Activated gamma-delta T cell (primary cell): ENCODE measurements around the gene U2AF1L4.
A peak's percentile ranks its signal among the peaks of the same experiment; 100 is the strongest.

Experiments
- DNase-seq: peaks from one replicate; lab custom pipeline; 2025; lab: John Stamatoyannopoulos, UW

The U2AF1L4 gene

GRCh38 chr19:35740423-35741202, 4.6 kb downstream of the U2AF1L4 start:
- DNase-seq: peak; percentile 82

- DNase-seq: no peak
These were observed 5.2 kb downstream of the U2AF1L4 start for GRCh38 chr19:35740108-35740422.

- DNase-seq: no peak
These were observed 5.7 kb downstream of the U2AF1L4 start for GRCh38 chr19:35739275-35740107.

GRCh38 chr19:35738887-35739229, 6.4 kb downstream of the U2AF1L4 start:
- no peak for DNase-seq

GRCh38 chr19:35738021-35738886, 7.0 kb downstream of the U2AF1L4 start:
- no peak for DNase-seq

- DNase-seq: no peak
These were observed 8.0 kb downstream of the U2AF1L4 start for GRCh38 chr19:35736913-35737886.

GRCh38 chr19:35734889-35735288, 10.3 kb downstream of the U2AF1L4 start:
- no peak for DNase-seq

- no peak for DNase-seq
These were observed 10.9 kb downstream of the U2AF1L4 start for GRCh38 chr19:35734273-35734672.

GRCh38 chr19:35733180-35734125, 11.8 kb downstream of the U2AF1L4 start:
- DNase-seq: no peak

- no peak for DNase-seq
These were observed 12.6 kb downstream of the U2AF1L4 start for GRCh38 chr19:35732540-35733179.

GRCh38 chr19:35731779-35732405, 13.3 kb downstream of the U2AF1L4 start:
- no peak for DNase-seq

GRCh38 chr19:35731353-35731752, 13.9 kb downstream of the U2AF1L4 start:
- no peak for DNase-seq

- no peak for DNase-seq
These were observed 14.9 kb downstream of the U2AF1L4 start for GRCh38 chr19:35730326-35730725.

GRCh38 chr19:35729763-35730162, 15.5 kb downstream of the U2AF1L4 start:
- DNase-seq: no peak

GRCh38 chr19:35729021-35729420, 16.2 kb downstream of the U2AF1L4 start:
- no peak for DNase-seq

- no peak for DNase-seq
These were observed 17.1 kb downstream of the U2AF1L4 start for GRCh38 chr19:35727956-35728706.

- DNase-seq: no peak
These were observed 17.9 kb downstream of the U2AF1L4 start for GRCh38 chr19:35727053-35727955.
